Measurements from ENCODE around the gene NDUFA11. TPM values are rescaled to one million over a fixed set of nuclear protein-coding genes. Genes with fewer than 3 reads are reported as not detected.

Gene NDUFA11
- total RNA-seq, 2 donors from 2014 or later: 158 to 174 TPM

- Mint-ChIP-seq H3K4me1 (ENCODE audit: low read depth) (no peaks in the 10 kb centered on the region), H3K4me3 (no peak overlapping the region), H3K36me3 (ENCODE audit: insufficient read depth in 2 of 2) (peaks cover 7 to 26% of the 10 kb centered on the region in 2 donors), H3K27me3 (ENCODE audit: low read depth) (no peaks in the 10 kb centered on the region), H3K27ac (no peak overlapping the region), H3K9me3 (no peaks in the 10 kb centered on the region)
- DNase-seq: no peak
- no peak for ATAC-seq (replicated peaks in 1 of 2)
Observed at GRCh38 chr19:5927441-5927821, 23.8 kb upstream of the NDUFA11 start.

GRCh38 chr19:5926641-5927440 lies 23.3 kb upstream of the NDUFA11 start:
- no peaks in the 10 kb centered on the region for H3K27me3 Mint-ChIP-seq (ENCODE audit: low read depth)
- ATAC-seq (replicated peaks in 1 of 2): no peak
- no peak overlapping the region for H3K4me3 Mint-ChIP-seq

GRCh38 chr19:5925830-5926427 lies 22.3 kb upstream of the NDUFA11 start:
- DNase-seq (no peak), ATAC-seq (replicated peaks in 1 of 2) (no peak)
- no peaks in the 10 kb centered on the region for H3K27me3 Mint-ChIP-seq (ENCODE audit: low read depth)
- peaks cover 6 to 23% of the 10 kb centered on the region in 2 donors for H3K36me3 Mint-ChIP-seq (ENCODE audit: insufficient read depth in 2 of 2)
- H3K4me3 Mint-ChIP-seq: no peak overlapping the region
- H3K27ac Mint-ChIP-seq: no peak overlapping the region
- no peaks in the 10 kb centered on the region for H3K4me1 Mint-ChIP-seq (ENCODE audit: low read depth)
- no peaks in the 10 kb centered on the region for H3K9me3 Mint-ChIP-seq

More at GRCh38 chr19:5926641-5927440, 23.3 kb upstream of the NDUFA11 start:
- Mint-ChIP-seq H3K4me1 (ENCODE audit: low read depth) (no peaks in the 10 kb centered on the region), H3K9me3 (no peaks in the 10 kb centered on the region), H3K27ac (no peak overlapping the region), H3K36me3 (ENCODE audit: insufficient read depth in 2 of 2) (peaks cover 6 to 26% of the 10 kb centered on the region in 2 donors)
- DNase-seq: no peak

- DNase-seq (no peak), ATAC-seq (replicated peaks in 1 of 2) (no peak)
- no peaks in the 10 kb centered on the region for H3K27me3 Mint-ChIP-seq (ENCODE audit: low read depth)
- peaks cover 4 to 23% of the 10 kb centered on the region in 2 donors for H3K36me3 Mint-ChIP-seq (ENCODE audit: insufficient read depth in 2 of 2)
- no peak overlapping the region for H3K27ac Mint-ChIP-seq
- no peaks in the 10 kb centered on the region for H3K4me1 Mint-ChIP-seq (ENCODE audit: low read depth)
- H3K9me3 Mint-ChIP-seq: no peaks in the 10 kb centered on the region
- H3K4me3 Mint-ChIP-seq: no peak overlapping the region
Observed at GRCh38 chr19:5923356-5923755, 19.8 kb upstream of the NDUFA11 start.

GRCh38 chr19:5922161-5922545 lies 18.6 kb upstream of the NDUFA11 start:
- Mint-ChIP-seq H3K4me3 (no peak overlapping the region), H3K4me1 (ENCODE audit: low read depth) (no peaks in the 10 kb centered on the region), H3K9me3 (no peaks in the 10 kb centered on the region), H3K27ac (no peak overlapping the region), H3K27me3 (ENCODE audit: low read depth) (no peaks in the 10 kb centered on the region), H3K36me3 (ENCODE audit: insufficient read depth in 2 of 2) (peaks cover 1 to 19% of the 10 kb centered on the region in 2 donors)
- DNase-seq: no peak
- no peak for ATAC-seq (replicated peaks in 1 of 2)

- Mint-ChIP-seq H3K27ac (no peak overlapping the region), H3K9me3 (no peaks in the 10 kb centered on the region), H3K4me1 (ENCODE audit: low read depth) (no peaks in the 10 kb centered on the region), H3K36me3 (ENCODE audit: insufficient read depth in 2 of 2) (peaks cover 1 to 19% of the 10 kb centered on the region in 2 donors), H3K4me3 (no peak overlapping the region), H3K27me3 (ENCODE audit: low read depth) (no peaks in the 10 kb centered on the region)
- ATAC-seq (replicated peaks in 1 of 2): no peak
- DNase-seq: no peak
Observed at GRCh38 chr19:5921516-5922160, 18.0 kb upstream of the NDUFA11 start.

DNA sequence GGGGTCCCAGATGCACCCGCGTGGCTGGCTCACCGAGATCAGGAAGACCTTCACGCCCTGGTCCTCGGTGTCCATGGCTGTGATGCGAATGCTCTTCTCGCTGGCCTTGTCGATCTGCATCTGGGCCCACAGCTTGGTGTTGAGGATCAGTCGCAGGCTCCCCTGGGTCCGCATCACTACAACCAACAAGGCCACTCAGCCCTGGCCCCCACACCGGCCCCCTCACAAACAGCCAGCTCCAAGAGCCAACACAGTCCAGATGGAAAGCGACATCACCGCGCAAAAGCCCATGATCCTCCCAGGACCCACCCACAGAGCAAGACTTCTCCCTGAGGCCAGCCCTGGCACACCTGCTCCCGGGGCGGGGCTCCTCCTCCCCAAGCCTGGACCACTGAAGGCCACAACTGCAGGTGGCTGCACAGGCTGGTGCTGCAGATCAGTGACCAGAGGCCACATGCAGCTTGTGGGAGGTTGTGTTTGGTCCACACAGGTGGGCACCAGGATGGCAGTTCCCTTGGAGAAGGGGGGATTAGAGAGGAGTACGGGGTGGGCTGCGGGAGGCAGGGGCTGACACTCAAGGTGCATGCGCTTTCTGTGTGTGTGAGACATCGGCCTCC lies 15.0 kb upstream of the NDUFA11 start:
- DNase-seq (no peak), ATAC-seq (replicated peaks in 1 of 2) (no peak)
- Mint-ChIP-seq H3K9me3 (no peaks in the 10 kb centered on the region), H3K27ac (no peak overlapping the region), H3K36me3 (ENCODE audit: insufficient read depth in 2 of 2) (peaks cover 0 to 10% of the 10 kb centered on the region in 2 donors), H3K27me3 (ENCODE audit: low read depth) (no peaks in the 10 kb centered on the region), H3K4me3 (no peak overlapping the region), H3K4me1 (ENCODE audit: low read depth) (no peaks in the 10 kb centered on the region)

GRCh38 chr19:5917431-5918107 lies 14.0 kb upstream of the NDUFA11 start:
- no peak for DNase-seq
- Mint-ChIP-seq H3K9me3 (no peaks in the 10 kb centered on the region), H3K4me1 (ENCODE audit: low read depth) (no peaks in the 10 kb centered on the region), H3K27ac (no peak overlapping the region), H3K36me3 (ENCODE audit: insufficient read depth in 2 of 2) (peaks cover 0 to 7% of the 10 kb centered on the region in 2 donors), H3K4me3 (no peak overlapping the region), H3K27me3 (ENCODE audit: low read depth) (no peaks in the 10 kb centered on the region)
- no peak for ATAC-seq (replicated peaks in 1 of 2)

- Mint-ChIP-seq H3K27me3 (ENCODE audit: low read depth) (no peaks in the 10 kb centered on the region), H3K4me1 (ENCODE audit: low read depth) (no peaks in the 10 kb centered on the region), H3K4me3 (no peak overlapping the region), H3K36me3 (ENCODE audit: insufficient read depth in 2 of 2) (peaks cover 0 to 6% of the 10 kb centered on the region in 2 donors), H3K9me3 (no peaks in the 10 kb centered on the region), H3K27ac (no peak overlapping the region)
- DNase-seq: no peak
- ATAC-seq (replicated peaks in 1 of 2): no peak
Observed at GRCh38 chr19:5916181-5916708, 12.7 kb upstream of the NDUFA11 start.

DNA sequence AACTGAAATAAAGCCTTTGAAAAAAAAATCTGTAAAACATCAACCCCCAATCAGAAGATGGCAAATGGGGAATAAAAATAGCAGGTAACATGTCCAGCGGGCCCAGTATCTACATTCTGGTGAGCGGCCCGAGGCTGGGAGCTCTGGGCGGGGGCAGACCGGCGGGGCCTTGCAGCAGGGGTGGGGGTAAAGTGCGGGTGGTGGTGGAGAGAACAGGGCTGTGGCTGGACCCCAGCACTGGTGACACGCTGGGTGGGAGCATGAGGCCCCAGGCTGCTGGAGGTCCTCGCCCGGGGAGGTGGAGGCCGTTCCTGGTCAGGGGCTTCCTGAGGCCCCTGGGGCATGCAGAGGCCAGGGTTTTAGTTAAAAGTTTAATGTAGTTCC lies 12.2 kb upstream of the NDUFA11 start:
- Mint-ChIP-seq H3K4me1 (ENCODE audit: low read depth) (no peaks in the 10 kb centered on the region), H3K9me3 (no peaks in the 10 kb centered on the region), H3K27me3 (ENCODE audit: low read depth) (no peaks in the 10 kb centered on the region), H3K4me3 (no peak overlapping the region), H3K36me3 (ENCODE audit: insufficient read depth in 2 of 2) (peaks cover 0 to 6% of the 10 kb centered on the region in 2 donors), H3K27ac (no peak overlapping the region)
- no peak for ATAC-seq (replicated peaks in 1 of 2)
- DNase-seq: no peak

GRCh38 chr19:5914946-5915781 lies 11.6 kb upstream of the NDUFA11 start:
- Mint-ChIP-seq H3K4me1 (ENCODE audit: low read depth) (no peaks in the 10 kb centered on the region), H3K9me3 (no peaks in the 10 kb centered on the region), H3K4me3 (no peak overlapping the region), H3K36me3 (ENCODE audit: insufficient read depth in 2 of 2) (peaks cover 0 to 6% of the 10 kb centered on the region in 2 donors), H3K27me3 (ENCODE audit: low read depth) (no peaks in the 10 kb centered on the region), H3K27ac (no peak overlapping the region)
- no peak for ATAC-seq (replicated peaks in 1 of 2)
- no peak for DNase-seq

DNA sequence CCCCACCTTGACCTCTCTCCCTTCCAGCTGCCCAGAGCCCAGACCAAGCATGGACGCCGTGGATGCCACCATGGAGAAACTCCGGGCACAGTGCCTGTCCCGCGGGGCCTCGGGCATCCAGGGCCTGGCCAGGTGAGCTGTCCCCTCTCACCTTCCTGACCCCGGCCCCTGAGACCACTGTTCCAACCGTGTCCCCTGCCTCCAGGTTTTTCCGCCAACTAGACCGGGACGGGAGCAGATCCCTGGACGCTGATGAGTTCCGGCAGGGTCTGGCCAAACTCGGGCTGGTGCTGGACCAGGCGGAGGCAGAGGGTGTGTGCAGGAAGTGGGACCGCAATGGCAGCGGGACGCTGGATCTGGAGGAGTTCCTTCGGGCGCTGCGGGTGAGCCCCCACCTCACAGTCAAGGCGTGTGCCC lies 10.8 kb upstream of the NDUFA11 start:
- Mint-ChIP-seq H3K9me3 (no peaks in the 10 kb centered on the region), H3K27ac (no peak overlapping the region), H3K4me3 (no peak overlapping the region), H3K27me3 (ENCODE audit: low read depth) (no peaks in the 10 kb centered on the region), H3K4me1 (ENCODE audit: low read depth) (no peaks in the 10 kb centered on the region), H3K36me3 (ENCODE audit: insufficient read depth in 2 of 2) (peaks cover 0 to 3% of the 10 kb centered on the region in 2 donors)
- ATAC-seq (replicated peaks in 1 of 2): no peak
- DNase-seq: no peak
